GM18505 (cell line): ENCODE measurements around the gene ALDH7A1.

Experiments used
- ATAC-seq: cut with Tn5 transposase; IDR thresholded peaks from one replicate; pipeline ENCODE4 v1.9.1; 2021; ENCODE audit not compliant: unreplicated experiment
- POLR2A ChIP-seq: IDR thresholded peaks from 4 replicates; pipeline ENCODE4 v1.6.1; 2011; ENCODE audit warnings: borderline replicate concordance; ENCODE audit not compliant: insufficient read depth, insufficient read length; ENCODE audit errors: extremely low read depth

Gene ALDH7A1

GRCh38 chr5:126515337-126515736 lies 79.7 kb downstream of the ALDH7A1 start:
- no peak for TF ChIP-seq POLR2A
- no peak for ATAC-seq

- TF ChIP-seq POLR2A = no peak
- no peak for ATAC-seq
Observed at GRCh38 chr5:126514558-126515141, 80.4 kb downstream of the ALDH7A1 start.

- TF ChIP-seq POLR2A = no peak
- no peak for ATAC-seq
Observed at GRCh38 chr5:126514131-126514557, 80.9 kb downstream of the ALDH7A1 start.

- no peak for ATAC-seq
Observed at GRCh38 chr5:126513703-126514102, 81.3 kb downstream of the ALDH7A1 start.

GRCh38 chr5:126513302-126513701 lies 81.7 kb downstream of the ALDH7A1 start:
- ATAC-seq = no peak
- no peak for TF ChIP-seq POLR2A

More at GRCh38 chr5:126513703-126514102, 81.3 kb downstream of the ALDH7A1 start:
- no peak for TF ChIP-seq POLR2A

- no peak for TF ChIP-seq POLR2A
- ATAC-seq = no peak
Observed at GRCh38 chr5:126512451-126512850, 82.6 kb downstream of the ALDH7A1 start.

GRCh38 chr5:126511961-126512360 lies 83.1 kb downstream of the ALDH7A1 start:
- no peak for TF ChIP-seq POLR2A
- no peak for ATAC-seq

GRCh38 chr5:126509339-126509738 lies 85.7 kb downstream of the ALDH7A1 start:
- no peak for TF ChIP-seq POLR2A
- no peak for ATAC-seq

GRCh38 chr5:126508962-126509279 lies 86.1 kb downstream of the ALDH7A1 start:
- ATAC-seq = no peak
- TF ChIP-seq POLR2A = no peak

GRCh38 chr5:126508251-126508961 lies 86.6 kb downstream of the ALDH7A1 start:
- TF ChIP-seq POLR2A = no peak
- ATAC-seq = no peak

- no peak for TF ChIP-seq POLR2A
- ATAC-seq = no peak
Observed at GRCh38 chr5:126506079-126506478, 88.9 kb downstream of the ALDH7A1 start.

- no peak for TF ChIP-seq POLR2A
- no peak for ATAC-seq
Observed at GRCh38 chr5:126503602-126504104, 91.4 kb downstream of the ALDH7A1 start.

GRCh38 chr5:126501448-126501847 lies 93.6 kb downstream of the ALDH7A1 start:
- ATAC-seq = no peak

GRCh38 chr5:126499853-126500342 lies 95.1 kb downstream of the ALDH7A1 start:
- no peak for TF ChIP-seq POLR2A
- no peak for ATAC-seq

More at GRCh38 chr5:126501448-126501847, 93.6 kb downstream of the ALDH7A1 start:
- no peak for TF ChIP-seq POLR2A
